HG03025 (cell line): ENCODE data around the gene ELP1.

Experiments
- ATAC-seq: cut with Tn5 transposase; IDR thresholded peaks from one replicate; pipeline ENCODE4 v1.9.1; 2021; ENCODE audit warnings: mild to moderate bottlenecking, moderate library complexity; ENCODE audit not compliant: unreplicated experiment, low FRiP score

ELP1 gene

GRCh38 chr9:108885643-108886348 is 48.1 kb downstream of the ELP1 start:
- ATAC-seq, result peak; percentile 98

- no peak for ATAC-seq
Observed at GRCh38 chr9:108884701-108885100, 49.2 kb downstream of the ELP1 start.

GRCh38 chr9:108883085-108883484 is 50.8 kb downstream of the ELP1 start:
- ATAC-seq, result no peak

- ATAC-seq, result no peak
Observed at GRCh38 chr9:108882052-108882888, 51.7 kb downstream of the ELP1 start.

- no peak for ATAC-seq
Observed at GRCh38 chr9:108880738-108881316, 53.1 kb downstream of the ELP1 start.

GRCh38 chr9:108877524-108877923 is 56.4 kb downstream of the ELP1 start:
- no peak for ATAC-seq

GRCh38 chr9:108876425-108876824 is 57.5 kb downstream of the ELP1 start:
- no peak for ATAC-seq

GRCh38 chr9:108874058-108874788 is 59.7 kb downstream of the ELP1 start:
- ATAC-seq, result no peak

- ATAC-seq, result no peak
Observed at GRCh38 chr9:108869092-108869725, 64.7 kb downstream of the ELP1 start.

GRCh38 chr9:108867829-108868228 is 66.1 kb downstream of the ELP1 start:
- ATAC-seq, result no peak

GRCh38 chr9:108867116-108867515 is 66.8 kb downstream of the ELP1 start:
- ATAC-seq, result no peak

GRCh38 chr9:108866001-108866420 is 67.9 kb downstream of the ELP1 start:
- no peak for ATAC-seq

GRCh38 chr9:108865037-108865436 is 68.9 kb downstream of the ELP1 start:
- no peak for ATAC-seq

GRCh38 chr9:108864446-108864845 is 69.5 kb downstream of the ELP1 start:
- no peak for ATAC-seq

GRCh38 chr9:108863891-108864290 is 70.0 kb downstream of the ELP1 start:
- no peak for ATAC-seq

- no peak for ATAC-seq
Observed at GRCh38 chr9:108861997-108862396, 71.9 kb downstream of the ELP1 start, which contains the start of gene ACTL7A. Gene ACTL7A (plus strand): TSS chr9:108862266. CDS start chr9:108862323, 57 bp downstream.

GRCh38 chr9:108861464-108861863 is 72.5 kb downstream of the ELP1 start:
- no peak for ATAC-seq

GRCh38 chr9:108860764-108861163 is 73.2 kb downstream of the ELP1 start:
- ATAC-seq, result no peak

GRCh38 chr9:108860354-108860753 is 73.6 kb downstream of the ELP1 start:
- no peak for ATAC-seq

- ATAC-seq, result no peak
Observed at GRCh38 chr9:108859459-108860114, 74.3 kb downstream of the ELP1 start.
